Uterine smooth muscle cell (primary cell): ENCODE results near the gene DNAH7. TPM values are rescaled to one million over a fixed set of nuclear protein-coding genes. Genes with fewer than 3 reads are reported as not detected.

Experiments
- total RNA-seq: library from RNA; depleted of rRNA; stranded (reverse); fragments of >200 nt; gene quantifications from 2 replicates; pipeline ENCODE4 v1.2.3, GENCODE V29; 2014

Gene DNAH7
- 0.77 and 1.4 TPM in 2 replicates for total RNA-seq

GRCh38 chr2:196068271-196069209, at the start of gene DNAH7:
Gene DNAH7 (minus strand): TSS chr2:196068837. CDS start chr2:196068711, 126 bp downstream.

Other genes with a start within 250 kb of the DNAH7 start
- 43.6 and 47.0 TPM in 2 replicates for gene STK17B, start 102.7 kb upstream of the DNAH7 start, total RNA-seq